SK-N-MC (cell line): Measurements from ENCODE around the gene FBXL22.

ENCODE experiments used
- DNase-seq: peaks from one replicate; pipeline ENCODE4 v3.0.0-alpha.2; 2011; ENCODE audit warnings: low read depth, low spot score
- H3K27ac ChIP-seq: fragments of 200-600 bp; sonication (generic); 2 replicates; pipeline ENCODE4 v1.5.1; 2016; ENCODE audit warnings: mixed run types
- H3K36me3 ChIP-seq: fragments of 200-600 bp; sonication (generic); 2 replicates; pipeline ENCODE4 v1.6.1; 2017; ENCODE audit warnings: antibody characterized with exemption, low read length, mixed read lengths; ENCODE audit not compliant: insufficient read depth
- H3K4me3 ChIP-seq: fragments of 200-600 bp; sonication (generic); 2 replicates; pipeline ENCODE4 v1.5.1; 2016
- H3K9ac ChIP-seq: fragments of 200-600 bp; sonication (generic); 2 replicates; pipeline ENCODE4 v1.8.0; 2017; ENCODE audit warnings: mixed run types, mixed read lengths; ENCODE audit not compliant: insufficient read length
- H3K9me3 ChIP-seq: fragments of 200-600 bp; sonication (generic); 2 replicates; pipeline ENCODE4 v1.6.1; 2017; ENCODE audit warnings: low read depth, mild to moderate bottlenecking, antibody characterized with exemption, low read length, moderate library complexity, mixed read lengths
- EZH2 ChIP-seq: fragments of 200-600 bp; sonication (generic); IDR thresholded peaks from one replicate; pipeline ENCODE4 v1.6.1; 2017; ENCODE audit warnings: antibody characterized with exemption
- FOXP2 ChIP-seq: optimal IDR thresholded peaks from 2 replicates; pipeline ENCODE3; 2011; ENCODE audit warnings: mild to moderate bottlenecking, moderate library complexity; ENCODE audit not compliant: insufficient read depth; ENCODE audit errors: extremely low read length, control extremely low read depth
- POLR2AphosphoS5 ChIP-seq: IDR thresholded peaks from 2 replicates; pipeline ENCODE4 v1.6.1; 2012; ENCODE audit warnings: mild to moderate bottlenecking, low read depth, low read length, borderline replicate concordance

FBXL22 gene

DNA sequence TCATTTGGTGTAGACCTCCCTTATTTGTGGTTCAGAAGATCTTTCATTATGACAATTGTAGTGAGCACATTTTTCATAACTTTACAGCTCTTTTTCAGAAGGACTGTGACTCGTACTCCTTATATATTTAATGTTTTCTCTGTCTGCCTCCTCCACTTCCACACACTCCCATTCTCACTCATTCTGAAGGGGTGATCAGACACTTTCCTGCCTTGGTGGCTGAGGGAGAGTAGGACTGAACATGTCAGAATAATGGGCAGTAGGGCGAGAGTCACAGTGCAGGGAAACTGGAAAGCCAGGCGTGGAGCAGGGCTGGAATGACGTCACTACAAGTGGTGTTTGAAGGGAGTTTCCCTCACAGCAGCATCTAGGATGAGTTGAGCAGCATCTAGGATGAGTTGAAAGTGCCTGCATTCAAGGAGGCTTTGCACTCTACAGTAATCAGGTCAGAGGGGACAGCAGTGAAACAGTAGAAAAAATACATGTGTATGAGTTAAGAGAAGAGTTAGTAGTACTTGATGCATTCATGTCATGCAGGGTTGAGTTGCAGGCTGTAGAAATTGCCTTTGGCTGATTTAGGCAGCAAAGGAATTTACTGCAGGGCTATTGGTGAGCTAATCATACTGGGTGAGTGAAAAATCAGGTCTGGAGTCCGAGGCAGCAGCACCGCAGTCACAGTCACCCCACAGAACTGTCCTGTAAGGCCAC is 36.3 kb upstream of the FBXL22 start:
- no peak overlapping the region for H3K27ac ChIP-seq
- DNase-seq: no peak
- no peak overlapping the region for H3K4me3 ChIP-seq
- no peaks in the 10 kb centered on the region for H3K9me3 ChIP-seq
- H3K36me3 ChIP-seq: peaks cover 57% of the 10 kb centered on the region
- H3K9ac ChIP-seq: no peak overlapping the region
- TF ChIP-seq FOXP2 (no peak), POLR2AphosphoS5 (no peak), EZH2 (no peak)

DNA sequence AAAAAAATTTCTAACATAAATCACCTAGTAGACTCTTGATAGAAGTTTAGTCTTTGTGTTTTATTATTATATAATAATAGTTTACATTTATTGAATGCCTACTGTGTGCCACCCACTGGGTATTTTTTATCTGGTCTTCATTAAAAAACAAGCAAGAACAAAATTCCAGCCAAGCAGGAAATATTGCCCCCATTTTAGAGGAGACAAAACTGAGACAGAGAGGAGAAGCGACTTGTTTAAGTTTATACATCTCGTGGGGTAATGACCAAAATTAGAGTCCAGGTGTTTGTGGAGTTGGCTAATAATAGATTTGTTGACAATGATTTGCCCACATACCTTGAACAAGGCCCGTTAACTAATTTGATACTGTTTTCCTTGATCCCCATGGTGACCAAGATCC is 33.1 kb upstream of the FBXL22 start:
- H3K27ac ChIP-seq: no peak overlapping the region

DNA sequence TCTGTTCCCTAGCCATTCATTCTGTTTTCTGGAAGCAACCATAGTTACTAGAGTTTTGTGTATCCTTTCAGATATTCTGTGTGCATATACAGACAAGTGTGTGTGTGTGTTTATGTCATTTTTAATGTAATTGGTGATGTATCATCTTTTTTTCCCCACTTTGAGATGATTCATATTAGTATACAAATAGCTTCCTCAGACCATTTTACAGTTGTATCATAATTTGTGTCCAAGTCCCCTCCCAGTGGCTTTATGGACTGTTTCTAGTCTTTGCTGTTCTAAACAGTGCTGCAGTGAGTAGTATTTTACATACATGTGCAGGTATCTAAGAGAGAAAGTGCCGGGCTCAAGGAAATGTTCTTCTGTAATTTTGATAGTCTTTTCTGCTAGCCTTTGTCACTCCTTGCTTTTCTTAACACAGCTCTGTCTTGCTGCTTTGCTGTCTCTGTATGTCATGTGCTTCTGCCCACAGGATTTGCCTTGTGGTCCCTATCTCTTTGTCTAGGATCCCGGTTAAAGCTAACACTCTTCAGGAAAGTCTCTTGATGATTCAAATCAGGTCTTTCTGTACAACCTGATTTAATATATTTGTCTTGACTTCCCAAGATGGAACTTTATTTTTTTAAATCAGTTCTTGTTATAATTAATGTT is 31.5 kb upstream of the FBXL22 start:
- TF ChIP-seq FOXP2 (no peak), EZH2 (no peak), POLR2AphosphoS5 (no peak)
- no peak overlapping the region for H3K27ac ChIP-seq
- H3K9me3 ChIP-seq: no peaks in the 10 kb centered on the region
- no peak overlapping the region for H3K4me3 ChIP-seq
- no peak for DNase-seq
- peaks cover 50% of the 10 kb centered on the region for H3K36me3 ChIP-seq
- H3K9ac ChIP-seq: no peak overlapping the region

More for the DNA sequence above, 33.1 kb upstream of the FBXL22 start:
- TF ChIP-seq EZH2 (no peak), FOXP2 (no peak), POLR2AphosphoS5 (no peak)
- no peak overlapping the region for H3K4me3 ChIP-seq
- H3K9me3 ChIP-seq: no peaks in the 10 kb centered on the region
- peaks cover 48% of the 10 kb centered on the region for H3K36me3 ChIP-seq
- no peak overlapping the region for H3K9ac ChIP-seq
- DNase-seq: no peak

DNA sequence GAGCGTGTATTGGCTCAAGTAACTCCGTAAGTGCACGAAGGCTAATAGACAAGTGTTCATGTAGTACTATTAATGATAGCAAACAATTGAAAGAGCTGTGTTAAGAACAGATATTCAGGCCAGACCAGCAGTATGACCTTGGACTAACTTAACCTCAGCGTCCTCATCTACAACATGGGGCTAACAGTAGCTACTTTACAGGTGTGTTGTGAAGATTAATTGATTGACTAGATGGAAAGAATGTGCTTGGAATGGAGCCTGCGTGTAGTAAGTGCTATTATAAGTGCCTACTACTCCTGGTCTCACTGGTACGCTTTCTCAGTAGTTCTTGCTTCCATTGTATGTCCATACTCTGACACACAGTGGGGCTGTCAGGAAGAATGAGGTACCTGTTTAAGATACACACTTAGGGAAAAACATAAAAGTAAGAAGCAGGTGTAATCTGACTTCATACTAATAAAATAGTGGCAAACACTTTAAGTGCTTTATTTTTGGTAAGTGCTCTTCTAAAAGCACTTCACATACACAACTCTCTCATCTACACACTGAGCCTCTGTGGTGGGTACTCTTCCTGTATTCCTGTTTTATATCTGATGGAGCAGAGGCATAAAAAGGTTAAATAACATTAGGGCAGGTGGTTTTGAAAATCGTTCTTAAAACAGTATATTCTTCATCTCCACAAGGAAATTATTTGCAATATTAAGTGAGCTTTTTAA is 24.3 kb upstream of the FBXL22 start:
- Histone ChIP-seq H3K36me3 (peaks cover 35% of the 10 kb centered on the region), H3K4me3 (no peak overlapping the region), H3K9ac (no peak overlapping the region), H3K9me3 (no peaks in the 10 kb centered on the region), H3K27ac (no peak overlapping the region)
- TF ChIP-seq POLR2AphosphoS5 (no peak), EZH2 (no peak), FOXP2 (no peak)
- no peak for DNase-seq

DNA sequence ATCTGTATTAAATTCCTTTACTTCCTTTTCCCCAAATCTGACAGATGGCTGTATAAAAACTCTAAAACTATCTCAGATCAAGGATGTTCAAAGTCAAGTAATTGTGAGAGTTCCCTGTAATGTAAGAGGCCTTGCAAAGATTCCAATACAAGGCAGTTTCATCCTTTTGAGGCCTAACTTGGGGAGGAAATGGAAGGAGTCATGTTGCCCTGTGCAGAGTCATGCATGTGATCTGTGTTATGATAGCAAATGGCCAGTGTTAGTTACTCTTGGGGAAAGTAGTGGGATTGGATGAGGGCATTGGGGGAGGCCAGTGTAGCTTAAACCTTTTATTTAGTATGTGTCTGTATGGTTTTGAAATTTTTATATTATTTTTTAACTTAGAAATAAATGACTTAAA is 23.7 kb upstream of the FBXL22 start:
- Histone ChIP-seq H3K27ac (no peak overlapping the region), H3K9ac (no peak overlapping the region), H3K36me3 (peaks cover 34% of the 10 kb centered on the region), H3K4me3 (no peak overlapping the region), H3K9me3 (no peaks in the 10 kb centered on the region)
- no peak for DNase-seq
- TF ChIP-seq EZH2 (no peak), POLR2AphosphoS5 (no peak), FOXP2 (no peak)

DNA sequence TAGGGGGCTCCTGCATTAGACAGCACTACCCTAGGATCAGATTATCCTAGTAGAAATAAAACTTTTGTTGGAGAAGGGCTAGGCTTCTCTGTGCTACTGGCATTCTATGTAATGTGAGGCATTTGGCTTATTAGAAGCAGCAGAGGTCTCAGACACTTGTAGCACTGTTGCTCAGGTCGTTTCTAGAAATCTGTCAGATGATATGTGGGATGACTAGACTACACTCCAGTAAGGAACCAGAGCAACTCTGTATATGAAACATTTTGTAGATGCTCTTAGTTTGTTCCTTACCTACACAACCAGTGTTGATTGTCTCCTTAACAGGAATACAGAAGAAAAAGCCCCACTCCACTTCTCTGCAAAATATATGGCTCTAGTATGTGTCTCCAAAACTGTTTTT is 21.9 kb upstream of the FBXL22 start:
- TF ChIP-seq FOXP2 (no peak), POLR2AphosphoS5 (no peak), EZH2 (no peak)
- Histone ChIP-seq H3K9ac (no peak overlapping the region), H3K4me3 (no peak overlapping the region), H3K9me3 (no peaks in the 10 kb centered on the region), H3K27ac (no peak overlapping the region), H3K36me3 (peaks cover 32% of the 10 kb centered on the region)
- no peak for DNase-seq

DNA sequence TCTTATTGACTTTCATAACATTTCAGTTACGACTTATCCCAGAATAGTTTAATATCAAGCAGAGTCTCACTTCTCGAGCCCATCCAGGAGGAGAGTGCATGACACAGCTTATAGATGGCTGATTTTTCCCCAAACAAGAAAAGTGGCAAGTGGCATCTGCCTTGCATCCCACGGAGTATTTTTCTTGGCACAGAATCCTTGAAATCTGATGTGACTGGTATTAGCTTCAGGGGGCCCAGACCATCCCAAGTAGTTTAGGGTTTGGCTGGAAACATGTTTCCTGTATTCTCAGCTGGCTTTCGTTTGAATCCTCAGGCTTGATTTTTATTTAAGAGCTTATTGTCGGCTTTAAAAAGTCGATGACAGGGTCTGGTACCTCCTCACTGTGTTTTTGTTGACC is 20.7 kb upstream of the FBXL22 start:
- peaks cover 23% of the 10 kb centered on the region for H3K36me3 ChIP-seq
- no peak overlapping the region for H3K4me3 ChIP-seq
- TF ChIP-seq POLR2AphosphoS5 (no peak), FOXP2 (no peak), EZH2 (no peak)
- DNase-seq: no peak
- no peak overlapping the region for H3K27ac ChIP-seq
- no peaks in the 10 kb centered on the region for H3K9me3 ChIP-seq
- no peak overlapping the region for H3K9ac ChIP-seq

DNA sequence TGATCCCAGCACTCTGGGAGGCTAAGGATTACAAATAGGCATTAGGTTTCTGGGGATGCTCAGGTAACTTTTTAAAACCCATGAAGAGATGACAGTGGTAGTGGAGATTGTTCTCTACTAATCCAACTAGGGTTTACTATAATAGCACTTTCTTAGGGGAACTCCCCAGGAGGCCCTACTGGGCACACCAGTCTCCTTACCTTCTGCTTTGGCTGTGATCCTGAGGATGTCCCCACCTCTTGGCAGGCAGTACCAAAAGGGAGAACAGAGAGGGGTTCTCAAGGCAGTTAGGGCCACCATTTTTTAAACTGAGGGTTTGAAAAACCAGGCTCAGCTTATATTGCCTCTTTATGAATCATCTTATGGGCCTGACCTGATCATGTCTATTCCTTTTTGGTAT is 15.0 kb upstream of the FBXL22 start:
- Histone ChIP-seq H3K9me3 (peaks cover 7% of the 10 kb centered on the region; the same call in 1 of the 2 replicates), H3K27ac (no peak overlapping the region), H3K36me3 (peaks cover 42% of the 10 kb centered on the region), H3K4me3 (no peak overlapping the region), H3K9ac (no peak overlapping the region)
- TF ChIP-seq POLR2AphosphoS5 (no peak), EZH2 (no peak), FOXP2 (no peak)
- DNase-seq: no peak
